Fibroblast of peridontal ligament (primary cell): ENCODE results near the gene DHRS12.

Experiments
- DNase-seq: peaks from one replicate; pipeline ENCODE4 v3.0.0-alpha.2; 2010; ENCODE audit errors: extremely low read depth

Gene DHRS12

DNA sequence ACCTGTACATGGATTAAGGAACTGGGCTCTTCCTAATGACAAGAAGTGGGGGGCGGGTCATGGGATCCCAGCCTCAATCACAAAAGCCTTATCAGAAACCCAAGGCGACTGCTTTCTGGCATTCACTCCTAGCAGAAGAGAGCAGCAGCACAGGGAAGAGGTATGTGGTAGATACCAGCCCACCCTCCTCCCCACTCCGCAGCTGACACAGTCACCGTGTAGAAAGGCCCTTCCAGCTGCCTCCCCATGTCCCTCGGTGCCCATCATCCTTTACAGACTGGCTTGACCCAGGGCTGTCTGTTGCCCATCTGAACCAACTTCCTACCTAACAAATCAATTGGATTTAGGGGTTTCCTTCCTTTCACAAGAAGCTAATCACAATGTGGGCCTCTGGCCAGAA is 3.1 kb upstream of the DHRS12 start:
- DNase-seq = no peak

DNA sequence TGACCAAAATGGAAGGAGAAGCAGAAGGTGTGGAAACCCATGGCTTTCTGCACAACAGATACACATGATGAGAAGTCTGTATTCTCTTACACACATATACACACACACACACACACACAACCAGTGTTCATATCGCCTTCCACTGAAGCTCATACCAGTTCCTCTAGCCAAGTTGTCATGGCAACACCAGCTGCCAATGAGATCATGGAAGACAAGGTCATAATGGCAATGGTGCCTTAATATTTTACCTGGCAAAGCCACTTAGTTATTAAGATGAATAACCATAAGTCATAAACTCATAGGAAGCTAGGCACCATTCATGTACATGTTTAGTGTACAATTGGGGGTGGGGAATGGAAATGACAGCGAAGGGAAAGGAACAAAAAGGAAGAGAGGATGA is 2.6 kb upstream of the DHRS12 start:
- peak; percentile 33 for DNase-seq

DNA sequence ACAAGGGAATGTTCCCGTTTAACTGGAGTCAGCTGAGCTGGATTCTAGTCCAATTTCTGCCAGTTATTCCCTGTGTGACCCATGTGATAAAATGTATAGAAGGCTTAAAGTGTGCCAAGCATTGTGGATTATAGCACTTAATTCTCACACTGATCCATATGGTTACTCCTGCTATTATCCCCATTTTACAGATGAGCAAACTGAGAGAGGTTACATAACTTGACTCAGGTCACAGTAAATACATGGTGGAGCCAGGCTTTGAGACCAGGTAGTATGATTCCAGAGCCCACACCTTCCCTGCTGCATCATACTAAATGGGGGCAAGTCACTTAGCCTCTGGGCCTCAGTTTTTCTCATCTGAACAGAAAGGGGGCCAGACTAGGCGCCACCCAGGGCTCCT is 2.0 kb upstream of the DHRS12 start:
- DNase-seq = no peak

DNA sequence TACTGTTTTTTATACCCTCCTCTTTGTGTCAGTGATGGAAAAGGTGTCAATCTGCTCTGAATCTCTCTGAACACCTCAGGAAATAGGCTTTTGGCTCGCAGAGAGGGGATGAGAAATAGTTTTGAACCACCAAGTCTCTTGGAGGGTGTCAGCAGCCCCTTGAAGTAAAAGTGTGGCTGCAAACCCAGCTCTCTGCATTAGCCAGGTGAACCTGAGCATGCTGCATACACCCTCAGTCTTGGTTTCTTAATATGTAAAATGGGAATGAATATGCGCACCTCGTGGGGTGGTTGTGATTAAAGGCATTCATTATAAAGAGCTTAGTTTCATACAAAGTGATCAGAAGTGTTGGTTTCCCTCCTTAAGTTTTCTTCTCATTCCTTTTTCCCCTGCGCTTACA is 1.4 kb upstream of the DHRS12 start:
- DNase-seq = no peak

DNA sequence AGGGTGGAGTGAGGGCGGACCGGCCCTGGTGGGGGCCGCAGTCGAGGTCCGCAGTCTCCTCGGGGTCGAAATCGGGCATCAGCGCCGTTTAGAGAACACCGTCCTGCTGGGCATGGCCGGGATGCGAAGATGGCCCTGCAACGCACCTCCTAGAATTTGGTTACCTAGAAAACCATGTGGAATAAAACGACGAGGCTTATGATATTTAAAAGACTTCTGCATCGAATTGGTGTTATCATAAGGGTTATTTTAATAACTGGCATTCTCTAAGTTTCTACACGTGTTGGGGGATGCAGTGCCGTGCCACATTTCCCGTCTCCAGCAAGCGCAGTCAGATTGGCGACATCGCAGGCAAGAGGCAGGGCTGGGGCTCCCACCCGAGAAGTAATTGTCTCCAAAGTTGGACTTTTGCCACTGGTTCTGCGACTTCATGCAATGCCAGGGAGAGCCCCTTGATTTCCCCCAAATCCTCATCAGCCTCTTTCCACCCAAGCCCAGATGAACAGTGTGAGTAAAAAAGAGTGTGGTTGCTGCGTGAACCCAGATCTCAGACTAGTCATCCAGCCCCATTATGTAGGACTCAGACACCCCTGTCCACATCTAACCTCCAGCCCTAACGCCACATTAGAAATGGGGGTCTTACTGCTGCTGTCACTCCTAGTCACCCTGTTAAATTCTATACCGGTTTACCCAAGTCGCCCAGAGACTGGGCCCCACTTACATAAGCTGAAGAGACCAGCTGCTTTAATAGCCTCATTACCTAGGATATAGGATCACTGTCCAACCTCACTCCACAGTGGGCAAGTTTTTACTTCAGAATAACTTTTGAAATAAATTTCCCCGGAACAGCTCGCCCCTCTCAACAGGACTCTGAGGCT is 571 bp upstream of the DHRS12 start:
- DNase-seq = no peak

DNA sequence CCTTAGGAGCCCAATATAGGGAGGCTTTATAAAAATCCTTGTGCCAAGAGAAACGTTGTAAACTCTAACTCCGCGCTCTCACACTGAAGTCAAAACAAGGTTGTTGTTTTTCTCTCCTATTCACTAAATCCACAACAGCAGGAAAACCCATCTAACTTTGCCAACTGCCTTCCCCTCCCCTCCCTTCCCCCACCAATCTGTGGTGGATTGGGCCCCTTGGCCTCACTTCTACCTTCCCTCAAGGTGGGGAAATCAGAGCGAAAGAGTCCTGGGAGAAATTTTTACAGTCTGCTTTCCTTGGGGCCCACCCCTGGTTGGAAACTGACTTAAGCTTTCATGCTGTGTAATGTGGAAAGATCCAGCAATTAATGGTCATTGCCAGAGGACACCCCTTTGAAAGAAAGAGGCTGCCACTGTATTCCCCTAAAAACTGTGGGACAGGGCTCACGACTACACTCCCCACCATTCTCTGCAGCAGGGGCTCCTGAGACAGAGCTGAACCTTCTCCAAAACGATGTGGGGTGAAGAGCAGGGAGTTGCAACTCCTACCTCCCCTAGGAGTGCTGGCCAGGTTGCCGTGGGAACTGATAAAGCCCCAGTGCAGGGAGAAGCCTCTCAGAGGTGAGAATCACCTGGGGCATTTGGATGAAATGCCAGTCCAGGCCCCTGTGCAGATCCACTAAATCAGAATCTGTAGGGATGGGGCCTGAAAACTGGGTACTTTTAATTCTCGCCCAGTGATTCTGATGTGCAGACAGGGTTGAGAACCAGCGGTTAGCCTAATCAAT is 1.1 kb downstream of the DHRS12 start:
- no peak for DNase-seq

DNA sequence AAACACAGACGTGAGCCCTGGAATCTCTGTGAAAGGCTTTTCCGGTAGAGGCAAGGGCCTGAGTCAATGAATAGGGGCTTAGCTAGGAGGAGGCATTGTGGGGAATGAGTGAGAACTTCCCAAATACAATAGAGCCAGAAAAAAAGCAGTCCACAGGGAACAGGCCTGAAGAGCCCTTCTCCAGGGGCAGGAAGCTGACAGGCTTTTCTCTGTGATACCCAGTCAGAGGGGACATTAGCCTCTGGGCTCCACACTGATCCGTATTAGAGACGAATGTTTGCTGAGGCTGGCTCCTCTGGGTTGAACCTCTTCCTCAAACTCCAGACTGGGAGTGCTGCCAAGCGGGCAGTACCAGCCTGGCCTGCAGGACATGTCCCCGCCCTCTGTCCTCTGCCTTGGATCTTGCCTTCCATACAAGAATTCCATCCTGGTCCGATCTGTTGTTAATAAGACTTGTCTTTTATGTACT is 2.3 kb downstream of the DHRS12 start:
- no peak for DNase-seq

DNA sequence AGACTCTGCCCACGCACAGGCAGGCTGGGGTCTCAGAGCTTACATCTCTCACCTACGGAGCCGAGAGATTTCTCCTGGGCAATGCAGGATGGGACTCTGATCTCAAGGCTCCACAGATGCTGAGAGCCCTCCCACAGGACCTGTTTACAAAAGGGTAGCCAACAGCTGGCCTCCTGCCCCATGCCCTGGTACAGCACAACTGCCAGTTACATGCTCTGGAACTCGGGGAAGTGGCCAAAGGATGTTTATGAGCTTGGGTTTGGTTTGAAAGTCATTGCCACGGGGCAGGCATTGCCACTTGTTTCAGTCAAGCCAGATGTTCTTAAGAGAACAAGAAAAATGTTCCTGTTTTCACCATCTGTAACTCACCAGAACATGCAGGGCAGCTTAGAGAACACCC is 3.5 kb downstream of the DHRS12 start:
- no peak for DNase-seq

DNA sequence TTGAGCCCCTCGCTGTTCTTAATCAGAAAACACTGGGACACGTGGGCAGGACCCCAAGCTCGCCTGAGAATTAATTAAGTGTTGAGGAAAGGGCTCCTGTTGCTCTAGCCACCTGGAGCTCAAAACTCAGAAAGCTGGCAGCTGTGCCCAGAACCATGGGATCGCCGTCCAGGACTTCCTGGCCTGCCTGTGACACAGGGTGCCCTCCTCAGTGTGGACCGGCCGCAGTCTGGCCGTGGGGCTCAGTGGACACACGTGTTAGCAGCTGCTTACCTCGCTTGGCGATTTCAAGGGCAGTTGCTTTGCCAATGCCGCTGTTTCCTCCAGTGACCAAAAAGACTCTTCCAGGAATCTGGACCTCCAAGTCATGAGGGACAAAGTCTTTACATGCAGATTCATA is 4.7 kb downstream of the DHRS12 start:
- no peak for DNase-seq

DNA sequence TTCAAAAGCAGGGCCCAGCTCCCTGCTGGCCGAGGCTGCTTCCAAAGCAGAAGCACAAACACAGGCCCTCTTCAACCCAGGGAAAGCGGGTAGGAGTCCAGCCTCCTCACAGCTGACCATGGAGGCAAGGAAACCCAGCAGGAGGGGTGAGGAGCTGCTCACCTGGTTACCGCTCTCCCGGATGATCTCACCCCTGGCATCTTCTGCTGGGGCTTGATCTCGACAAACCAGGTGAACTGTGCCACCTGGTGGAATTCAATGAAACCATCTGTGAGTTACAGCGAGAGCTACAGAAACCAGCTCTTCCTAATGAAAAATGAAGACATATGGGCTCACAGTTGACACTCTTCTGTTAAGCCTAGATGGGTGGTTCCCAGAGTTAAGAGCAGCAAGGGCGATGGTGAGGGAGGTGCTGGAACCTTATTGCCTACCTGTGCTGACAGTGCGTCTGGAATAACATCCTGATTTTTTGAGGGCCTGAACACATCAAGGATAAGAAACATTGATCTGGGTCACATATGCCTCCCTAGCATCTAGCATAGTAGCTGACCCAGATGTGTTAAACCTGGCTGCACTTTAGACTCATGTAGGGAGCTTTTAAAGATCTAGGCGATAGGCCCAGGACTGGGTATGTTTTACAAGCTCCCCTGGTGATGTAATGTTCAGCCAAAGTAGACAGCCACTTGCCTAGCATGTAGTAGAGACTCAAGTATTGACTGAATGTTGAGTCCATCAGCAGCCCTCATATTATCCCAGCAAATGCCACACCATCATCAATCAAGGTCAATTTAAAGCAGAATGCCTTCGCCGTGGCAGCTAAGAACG is 6.1 kb downstream of the DHRS12 start:
- peak; percentile 54 for DNase-seq

DNA sequence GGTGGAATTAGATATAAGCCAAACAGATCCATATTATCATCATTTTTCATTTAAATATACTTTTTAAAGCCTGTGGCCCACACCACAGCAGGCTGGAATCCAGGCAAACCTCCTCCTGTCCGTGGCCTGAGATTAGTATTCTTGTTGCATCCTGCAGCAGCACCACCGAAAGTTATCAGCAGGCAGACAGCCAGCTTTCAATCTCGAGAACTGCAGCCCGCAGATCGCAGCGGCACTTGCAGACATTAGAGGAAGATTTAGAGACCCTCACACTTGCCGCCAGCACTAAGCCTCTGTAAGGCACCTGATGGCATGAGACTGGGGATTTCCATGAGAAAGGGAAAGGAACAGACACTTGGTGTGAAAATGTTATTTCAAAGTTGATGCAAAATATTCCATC is 7.4 kb downstream of the DHRS12 start:
- no peak for DNase-seq

DNA sequence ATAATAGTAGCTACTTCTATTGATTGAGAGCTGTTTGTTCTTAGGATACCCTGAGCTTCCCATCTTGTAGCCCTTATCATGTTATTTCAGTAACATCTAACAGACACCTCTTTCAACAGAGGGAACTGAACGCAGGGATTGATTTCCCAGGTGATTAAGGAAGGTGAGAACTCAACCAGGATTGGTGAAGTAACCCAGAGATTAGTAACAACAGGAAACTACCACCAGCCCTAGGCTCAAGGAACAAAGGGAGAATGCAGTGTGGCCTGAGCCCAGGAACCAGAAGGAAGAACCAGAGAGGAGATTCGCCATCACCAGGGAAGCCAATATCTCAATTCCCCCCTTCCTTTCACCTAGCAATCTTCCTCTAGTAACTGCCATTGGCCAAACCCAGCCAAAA is 8.5 kb downstream of the DHRS12 start:
- no peak for DNase-seq

DNA sequence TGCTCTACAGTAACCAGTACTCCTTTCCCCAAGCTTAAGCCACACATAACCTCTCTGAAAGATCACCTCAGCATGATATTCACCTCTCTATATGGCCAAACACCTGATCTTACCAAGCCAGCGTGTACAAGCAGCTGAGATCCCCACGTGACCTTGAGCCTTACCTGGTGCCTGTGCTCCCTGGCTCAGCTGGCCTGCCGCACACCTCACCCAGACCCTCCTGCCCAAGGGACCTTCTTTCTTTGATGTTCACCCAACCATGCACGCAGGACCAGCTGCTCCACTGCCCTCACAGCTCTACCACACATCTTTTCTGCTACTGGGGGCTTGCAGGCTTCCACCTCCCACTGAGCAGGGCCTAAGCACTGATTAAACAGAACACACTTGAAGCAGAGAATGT is 9.0 kb downstream of the DHRS12 start:
- DNase-seq = no peak

DNA sequence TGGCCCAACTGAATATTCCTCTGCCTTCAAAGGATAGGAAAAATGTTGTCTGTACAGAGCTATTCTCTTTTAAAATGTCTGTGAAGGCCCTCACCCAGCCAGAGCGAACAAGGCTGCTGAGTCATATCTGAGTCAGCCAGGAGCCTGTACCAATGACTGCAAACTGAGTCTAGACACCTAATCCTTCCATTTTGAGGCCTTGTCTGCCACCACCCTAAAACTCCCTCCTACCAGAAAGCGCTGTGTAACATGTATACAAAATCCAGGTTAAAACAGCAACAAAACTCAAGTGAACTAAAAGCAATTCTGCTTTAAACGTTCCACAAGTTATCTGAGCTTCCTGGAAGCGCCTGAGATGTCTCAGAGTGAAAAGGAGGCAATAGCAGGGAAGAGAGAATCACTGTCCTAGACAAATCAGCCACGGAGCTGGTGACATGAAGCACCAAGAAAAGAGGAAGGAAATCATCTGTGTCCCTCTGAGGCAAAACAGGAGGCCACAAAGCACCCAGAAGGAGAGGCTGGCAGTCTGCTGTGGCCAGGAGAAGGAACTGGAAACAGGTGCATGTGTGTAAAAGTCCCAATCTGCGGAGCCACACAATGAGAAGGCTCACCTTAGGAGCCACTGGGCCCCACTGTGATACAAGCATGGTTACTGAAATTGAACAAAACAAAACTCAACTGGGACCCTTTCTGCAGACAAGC is 10.2 kb downstream of the DHRS12 start:
- peak; percentile 72 for DNase-seq

DNA sequence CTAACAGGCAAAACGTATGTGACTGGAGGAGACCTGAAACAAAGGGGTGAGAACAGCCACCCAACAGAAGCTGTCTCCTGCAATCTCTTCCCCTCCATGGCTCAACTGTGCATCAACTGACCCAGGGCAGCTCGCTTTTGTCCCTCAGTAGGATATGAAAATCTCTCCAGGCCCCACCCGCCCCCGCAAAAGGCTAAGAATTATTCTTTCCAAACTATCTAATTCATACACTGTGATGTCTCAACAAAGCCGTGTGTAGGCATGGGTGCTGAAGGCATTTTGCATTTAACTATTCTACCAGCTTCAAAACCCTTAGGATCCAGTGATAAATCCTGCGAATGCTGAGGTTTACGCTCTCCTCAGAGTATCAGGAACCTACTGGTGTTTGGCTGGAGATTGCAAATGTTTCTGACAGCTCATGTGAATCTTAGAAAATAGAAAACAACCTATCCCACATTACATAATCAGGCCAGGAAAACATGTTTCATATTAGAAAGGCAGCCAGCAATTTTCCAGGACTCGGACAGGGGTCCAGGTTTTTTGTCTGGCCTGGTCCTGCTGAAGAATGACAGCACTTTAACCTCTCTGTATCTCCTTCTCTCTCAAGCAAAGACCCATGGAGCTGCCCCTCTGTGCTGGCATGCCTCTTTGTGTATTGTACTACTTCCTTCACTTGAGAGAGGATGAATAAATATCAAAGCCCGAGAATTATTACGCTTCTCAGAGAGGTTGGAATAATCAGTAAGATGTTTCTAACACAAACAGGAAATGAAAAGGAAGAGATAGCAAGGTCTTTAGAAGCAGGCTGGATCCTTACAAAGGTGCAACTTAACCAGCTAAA is 17.3 kb downstream of the DHRS12 start:
- DNase-seq = no peak

DNA sequence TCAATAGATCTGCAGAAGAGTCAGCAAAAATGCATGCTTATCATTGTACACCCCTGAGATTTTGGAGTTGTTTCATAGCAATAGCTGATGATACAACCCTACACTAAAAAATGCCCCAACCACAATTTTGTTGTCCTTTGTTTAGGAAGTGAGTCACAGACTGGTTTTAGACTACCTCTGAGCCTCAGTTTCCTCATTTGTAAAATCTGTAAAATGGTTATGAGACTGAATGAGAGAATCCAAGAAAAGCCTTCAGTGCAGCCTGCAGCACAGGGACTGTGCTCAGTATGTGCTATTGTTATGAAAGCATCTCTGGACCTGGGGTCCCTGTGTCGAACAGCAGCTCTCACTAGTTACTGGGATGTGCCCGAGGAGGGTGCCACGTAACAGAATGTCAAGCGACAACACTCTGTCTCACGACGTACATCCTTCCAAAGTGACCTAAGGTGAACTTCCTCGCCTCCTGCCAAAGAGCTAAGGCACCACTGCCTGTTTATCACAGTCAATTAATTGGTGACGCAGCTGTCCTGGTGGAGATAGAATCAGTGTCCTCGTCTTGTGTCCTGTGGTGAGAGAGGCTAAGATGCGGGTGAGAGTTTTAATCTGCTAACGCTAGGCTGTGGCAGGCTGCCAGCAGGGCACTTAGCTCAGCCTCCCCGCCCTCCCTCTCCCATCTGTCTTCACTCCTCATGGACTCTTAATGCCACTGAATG is 18.1 kb downstream of the DHRS12 start:
- no peak for DNase-seq

DNA sequence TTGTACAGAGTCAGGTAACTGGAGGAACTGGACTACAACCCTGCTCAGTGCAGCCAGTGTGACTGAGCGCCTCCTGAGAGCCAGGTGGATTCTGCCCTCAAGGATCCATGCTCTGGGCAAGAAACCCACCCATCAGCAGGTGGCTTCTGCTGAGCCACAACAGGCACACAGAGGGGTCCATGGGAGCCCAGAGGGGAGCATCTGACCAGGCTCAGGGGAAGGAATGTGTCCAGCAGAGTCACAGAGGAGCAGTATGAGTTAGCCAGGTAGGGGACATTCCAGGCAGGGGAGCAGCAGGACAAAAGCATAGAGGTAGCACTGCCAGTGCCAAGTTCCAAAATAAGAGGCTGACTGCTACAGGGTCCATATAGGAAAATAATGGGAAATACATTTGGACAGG is 19.9 kb downstream of the DHRS12 start:
- DNase-seq = no peak

DNA sequence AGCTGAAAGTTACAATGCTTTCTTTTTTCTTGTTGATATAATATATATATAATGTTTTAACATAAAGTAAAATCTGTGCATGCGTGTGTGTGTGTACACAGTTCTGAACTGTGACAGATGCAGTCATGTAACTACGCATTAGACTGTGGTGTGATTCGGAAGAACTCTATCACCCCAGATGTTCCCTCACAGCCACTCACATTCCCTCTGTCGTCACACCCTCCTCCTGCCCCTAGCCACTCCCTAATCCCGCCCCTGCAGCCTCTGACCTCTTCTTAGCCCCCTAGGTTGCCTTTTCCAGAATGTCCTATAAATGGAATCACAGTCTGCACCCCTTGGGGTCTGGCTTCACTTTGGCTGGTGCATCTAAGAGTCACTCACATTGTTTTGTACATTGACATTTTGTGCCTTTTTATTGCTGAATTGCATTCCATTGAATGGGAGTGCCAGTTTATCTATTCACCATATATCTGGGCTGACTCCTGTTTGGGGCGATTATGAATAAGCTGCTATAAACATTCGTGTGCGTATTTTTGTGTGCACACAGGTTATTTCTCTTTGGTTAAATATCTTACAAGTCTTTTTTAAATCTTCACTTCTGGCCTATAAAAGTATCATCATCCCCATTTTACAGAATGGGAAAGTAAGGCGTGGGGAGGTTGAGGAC is 20.4 kb downstream of the DHRS12 start:
- DNase-seq = no peak

DNA sequence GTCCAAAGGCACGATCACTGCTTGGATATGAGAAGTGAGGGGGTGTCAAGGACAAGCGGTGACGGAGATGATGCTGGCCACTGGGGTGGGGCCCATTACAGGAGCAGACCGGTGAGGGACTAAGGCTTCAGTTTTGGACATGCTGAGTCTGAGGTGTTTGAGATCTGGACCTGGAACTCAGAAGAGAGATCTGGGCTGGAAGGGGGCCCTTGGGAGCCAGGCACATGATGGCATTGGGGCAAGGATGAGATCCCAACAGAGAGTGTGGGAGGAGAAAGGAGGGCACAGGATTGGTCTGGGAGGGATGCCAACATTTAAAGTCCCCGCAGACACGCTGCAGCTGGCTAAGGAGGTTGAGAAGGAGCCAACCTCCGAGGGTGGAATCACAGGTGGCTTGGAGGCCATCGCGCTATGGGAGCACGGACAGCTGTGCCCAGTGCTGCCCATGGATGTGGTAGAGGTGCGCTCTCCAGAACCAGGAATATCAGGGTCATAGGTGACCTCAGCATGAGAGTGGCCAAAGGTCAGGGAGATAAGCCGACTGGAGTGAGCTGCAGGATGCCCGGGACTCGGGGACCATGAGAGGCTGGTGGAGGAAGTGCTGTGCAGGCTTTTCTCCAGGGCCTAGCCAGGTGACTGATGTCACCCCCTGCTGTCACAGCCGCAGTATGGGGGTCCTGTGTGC is 21.8 kb downstream of the DHRS12 start:
- DNase-seq = no peak
